Astrocyte of the spinal cord (primary cell): ENCODE measurements around the gene OXNAD1.

Experiments used
- DNase-seq: peaks from one replicate; pipeline ENCODE4 v3.0.0; 2011; ENCODE audit warnings: low read depth, low spot score
- H3K4me3 ChIP-seq: 2 replicates; pipeline ENCODE4 v1.5.1; 2011; ENCODE audit warnings: low read depth, mild to moderate bottlenecking, low read length, moderate library complexity
- in situ Hi-C: cut with HindIII; loops from 2 replicates; pipeline ENCODE4 v1.10.0; 2017; ENCODE audit warnings: low sequenced_read_pairs
- TF ChIP-seq, protein P1 (sequence below): IDR thresholded peaks from 2 replicates; pipeline ENCODE4 v1.5.1; 2012; ENCODE audit warnings: low read depth, mild to moderate bottlenecking, low read length, inconsistent platforms

Gene OXNAD1

DNA sequence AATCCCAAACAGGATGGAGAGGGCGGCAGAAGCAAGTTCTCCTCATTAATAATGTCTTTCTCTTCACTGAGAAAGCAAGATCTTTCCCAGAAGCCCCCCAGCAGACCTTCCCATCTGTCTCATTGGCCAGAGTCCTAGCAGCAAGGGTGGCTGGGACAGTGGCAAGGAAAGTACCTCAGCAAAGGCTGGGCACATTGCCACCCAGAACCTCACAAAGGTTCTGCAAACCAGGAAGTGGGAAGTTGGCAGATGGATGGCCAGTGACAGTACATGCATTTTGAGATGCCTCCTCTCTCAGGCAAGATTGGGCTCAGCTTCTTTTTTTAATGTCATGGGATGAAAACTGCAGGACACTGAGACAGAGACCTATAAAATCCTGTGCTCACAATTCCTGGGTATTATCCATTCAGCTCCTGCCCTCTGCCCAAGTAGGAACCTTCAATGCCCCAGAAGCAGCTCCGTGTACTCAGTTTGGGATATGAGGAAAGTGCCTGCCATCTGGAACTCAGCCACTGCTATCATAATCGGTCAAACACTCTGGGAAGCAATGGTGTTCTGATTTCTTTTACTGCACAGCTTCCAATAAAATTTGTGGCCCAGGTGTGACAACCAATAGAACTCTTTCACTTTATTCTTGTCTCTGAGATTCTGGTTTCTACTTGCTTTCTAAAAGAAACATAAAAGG, 25.8 kb upstream of the OXNAD1 start:
- TF ChIP-seq, protein P1, sequence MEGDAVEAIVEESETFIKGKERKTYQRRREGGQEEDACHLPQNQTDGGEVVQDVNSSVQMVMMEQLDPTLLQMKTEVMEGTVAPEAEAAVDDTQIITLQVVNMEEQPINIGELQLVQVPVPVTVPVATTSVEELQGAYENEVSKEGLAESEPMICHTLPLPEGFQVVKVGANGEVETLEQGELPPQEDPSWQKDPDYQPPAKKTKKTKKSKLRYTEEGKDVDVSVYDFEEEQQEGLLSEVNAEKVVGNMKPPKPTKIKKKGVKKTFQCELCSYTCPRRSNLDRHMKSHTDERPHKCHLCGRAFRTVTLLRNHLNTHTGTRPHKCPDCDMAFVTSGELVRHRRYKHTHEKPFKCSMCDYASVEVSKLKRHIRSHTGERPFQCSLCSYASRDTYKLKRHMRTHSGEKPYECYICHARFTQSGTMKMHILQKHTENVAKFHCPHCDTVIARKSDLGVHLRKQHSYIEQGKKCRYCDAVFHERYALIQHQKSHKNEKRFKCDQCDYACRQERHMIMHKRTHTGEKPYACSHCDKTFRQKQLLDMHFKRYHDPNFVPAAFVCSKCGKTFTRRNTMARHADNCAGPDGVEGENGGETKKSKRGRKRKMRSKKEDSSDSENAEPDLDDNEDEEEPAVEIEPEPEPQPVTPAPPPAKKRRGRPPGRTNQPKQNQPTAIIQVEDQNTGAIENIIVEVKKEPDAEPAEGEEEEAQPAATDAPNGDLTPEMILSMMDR = no peak
- DNase-seq = no peak
- H3K4me3 ChIP-seq = no peak overlapping the region
- in situ Hi-C loops = no loop called here

DNA sequence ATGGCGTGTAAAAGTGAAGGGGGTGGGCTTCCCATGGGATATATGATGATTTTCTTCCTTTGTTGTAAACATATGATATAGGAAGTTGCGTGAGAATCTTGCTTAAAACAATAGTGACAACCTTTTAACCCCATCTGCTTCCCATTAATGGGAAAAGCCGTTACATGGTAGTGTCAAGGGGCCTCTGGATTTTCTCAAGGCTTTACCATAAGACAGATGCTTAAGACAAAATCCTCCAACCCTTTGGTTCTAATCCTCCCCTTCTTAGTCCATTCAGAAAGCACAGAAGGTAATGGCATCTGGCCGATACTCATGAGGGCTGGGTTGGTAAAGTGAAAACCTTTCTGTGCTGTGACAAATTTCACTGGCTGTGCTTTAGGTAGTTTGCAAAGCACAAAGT, 25.2 kb upstream of the OXNAD1 start:
- in situ Hi-C loops = no loop called here
- TF ChIP-seq, protein P1 = no peak
- DNase-seq = no peak
- H3K4me3 ChIP-seq = no peak overlapping the region

DNA sequence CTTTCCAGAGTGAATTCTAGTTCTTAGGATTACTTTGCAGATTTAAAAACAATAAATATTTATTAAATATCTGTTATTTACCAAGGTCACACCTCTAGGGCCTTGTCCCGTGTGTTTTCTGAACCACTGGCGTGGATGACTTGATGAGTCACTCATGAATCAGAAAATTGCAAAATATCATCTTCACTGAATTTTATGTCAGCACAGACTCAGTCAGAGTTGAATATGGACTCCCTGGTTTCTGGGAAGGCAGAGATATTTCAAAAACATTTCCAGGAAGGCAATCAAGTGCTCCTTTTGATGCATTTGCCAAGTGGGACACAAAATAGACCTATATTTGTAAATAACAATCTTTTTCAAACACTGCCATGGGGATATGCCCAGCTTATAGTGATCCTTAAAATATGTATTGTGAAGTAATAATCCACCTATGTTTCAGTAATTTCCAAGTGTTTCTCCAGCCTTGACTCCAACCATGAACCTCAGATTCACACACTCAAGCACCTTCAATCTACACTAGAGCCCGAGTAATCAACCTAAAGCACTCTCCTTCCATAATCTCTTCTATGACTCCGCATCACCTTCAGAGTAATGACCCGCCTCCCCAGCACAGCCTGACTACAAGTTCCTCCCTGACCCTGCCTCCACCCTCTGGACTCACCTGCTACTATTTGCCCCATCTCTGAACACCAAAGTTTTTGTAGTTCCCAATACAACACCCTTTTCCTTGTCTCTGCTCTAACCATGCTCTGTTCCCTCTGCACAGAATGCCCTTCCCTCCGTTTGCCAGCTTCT, 24.6 kb upstream of the OXNAD1 start:
- TF ChIP-seq, protein P1 = no peak
- in situ Hi-C loops = no loop called here
- DNase-seq = peak; percentile 49
- no peak overlapping the region for H3K4me3 ChIP-seq

DNA sequence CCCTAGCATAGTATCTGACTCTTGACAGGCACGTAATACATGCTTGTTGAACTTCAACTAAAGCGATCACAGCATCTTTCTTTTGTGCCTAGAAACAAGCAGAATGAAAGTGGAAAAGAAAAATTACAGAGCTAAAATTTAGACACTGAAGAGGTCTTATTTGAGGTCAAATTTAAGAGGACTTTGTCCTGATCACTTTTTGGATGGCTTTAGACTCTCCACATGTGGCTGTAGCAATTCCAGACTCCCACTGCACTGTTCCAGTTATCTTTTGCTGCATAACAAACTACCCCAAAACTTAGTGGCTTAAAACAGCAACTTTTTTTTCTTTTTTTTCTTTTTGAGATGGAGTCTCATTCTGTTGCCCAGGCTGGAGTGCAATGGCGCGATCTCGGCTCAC, 23.8 kb upstream of the OXNAD1 start:
- no peak overlapping the region for H3K4me3 ChIP-seq
- no peak for DNase-seq
- TF ChIP-seq, protein P1 = no peak
- in situ Hi-C loops = no loop called here

DNA sequence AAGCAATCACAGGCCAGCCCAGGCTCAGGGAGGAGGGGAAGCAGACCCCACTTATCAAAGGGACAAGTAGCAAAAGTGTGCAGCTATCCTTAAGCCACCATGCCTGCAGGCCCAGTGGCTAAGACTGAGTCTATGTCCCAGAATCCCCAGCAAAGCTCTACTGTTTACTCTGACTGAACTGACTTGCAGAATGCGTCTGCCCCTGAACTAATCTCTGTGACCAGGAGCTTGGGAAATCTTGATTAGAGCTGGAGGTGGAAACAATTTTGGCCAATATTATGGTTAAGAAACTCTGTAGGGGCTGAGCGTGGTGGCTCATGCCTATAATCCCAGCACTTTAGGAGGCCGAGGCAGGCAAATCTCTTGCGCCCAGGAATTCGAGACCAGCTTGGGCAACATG, 22.8 kb upstream of the OXNAD1 start:
- no peak for DNase-seq
- no peak overlapping the region for H3K4me3 ChIP-seq
- in situ Hi-C loops = no loop called here
- TF ChIP-seq, protein P1 = no peak

DNA sequence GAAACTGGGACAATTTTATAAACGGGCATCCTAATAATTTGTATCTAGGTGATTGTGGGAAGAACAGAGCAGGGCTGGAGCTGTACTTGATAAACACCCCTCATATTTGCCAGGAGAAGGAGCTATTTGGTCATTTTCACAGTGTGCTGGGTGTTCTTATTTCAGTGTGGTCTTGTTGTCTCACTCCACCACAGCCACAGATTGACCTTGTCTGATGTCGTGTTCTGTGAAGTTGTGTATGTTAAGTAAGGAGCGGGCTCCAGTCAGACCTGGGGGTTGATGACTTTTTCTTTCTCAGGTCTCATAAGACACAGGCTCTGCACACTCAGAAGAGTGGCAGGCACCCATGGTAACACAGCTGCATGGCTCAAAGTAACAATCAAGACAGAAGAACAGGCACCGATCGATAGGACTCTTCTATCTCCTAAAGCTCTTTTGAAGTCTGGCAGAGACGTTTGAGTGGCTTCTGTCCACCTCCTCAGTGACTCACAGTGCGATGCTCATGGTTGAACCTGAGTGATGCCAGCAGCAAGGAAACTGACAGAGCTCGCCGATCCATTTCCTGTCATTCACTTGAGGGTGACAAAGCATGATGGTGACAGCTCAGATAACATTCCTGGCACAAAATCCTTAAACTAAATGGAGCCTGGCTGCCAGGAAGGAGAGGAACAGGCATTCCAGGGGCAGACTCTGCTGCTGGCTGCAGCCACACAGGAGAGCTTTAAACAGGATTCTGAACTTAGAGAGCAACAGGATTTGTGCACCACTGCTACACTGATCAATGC, 21.1 kb upstream of the OXNAD1 start:
- in situ Hi-C loops = no loop called here
- peak; percentile 19 for DNase-seq
- H3K4me3 ChIP-seq = no peak overlapping the region
- TF ChIP-seq, protein P1 = no peak
